AG09319 (cell line): ENCODE results near the gene CDHR1.

ENCODE experiments used
- DNase-seq: peaks from one replicate; pipeline ENCODE4 v3.0.0-alpha.2; 2010; ENCODE audit warnings: low read depth; ENCODE audit errors: extremely low read depth
- TF ChIP-seq, protein P1 (sequence below): IDR thresholded peaks from 2 replicates; pipeline ENCODE4 v1.5.1; 2011; ENCODE audit warnings: low read depth, mild to moderate bottlenecking, inconsistent platforms, low read length, moderate library complexity

CDHR1 gene

DNA sequence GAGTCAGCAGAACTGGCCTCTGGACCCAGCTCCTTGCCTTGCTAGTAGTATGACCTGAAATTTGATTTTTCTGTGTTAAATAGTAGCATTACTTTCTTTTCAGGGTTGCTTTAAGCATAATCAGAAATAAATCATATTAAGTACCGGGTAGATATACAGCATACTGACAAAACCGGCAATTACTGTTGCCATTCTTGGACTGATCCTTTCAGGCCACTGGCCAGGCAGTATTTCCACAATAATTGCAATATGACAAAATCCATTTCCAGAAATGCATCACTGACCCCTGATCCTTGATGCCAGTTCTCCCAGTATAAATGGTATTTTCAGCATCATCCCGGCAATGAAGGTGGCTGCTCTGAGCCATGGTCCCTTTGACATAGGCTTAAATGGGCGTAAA is 40.1 kb downstream of the CDHR1 start:
- TF ChIP-seq, protein P1, sequence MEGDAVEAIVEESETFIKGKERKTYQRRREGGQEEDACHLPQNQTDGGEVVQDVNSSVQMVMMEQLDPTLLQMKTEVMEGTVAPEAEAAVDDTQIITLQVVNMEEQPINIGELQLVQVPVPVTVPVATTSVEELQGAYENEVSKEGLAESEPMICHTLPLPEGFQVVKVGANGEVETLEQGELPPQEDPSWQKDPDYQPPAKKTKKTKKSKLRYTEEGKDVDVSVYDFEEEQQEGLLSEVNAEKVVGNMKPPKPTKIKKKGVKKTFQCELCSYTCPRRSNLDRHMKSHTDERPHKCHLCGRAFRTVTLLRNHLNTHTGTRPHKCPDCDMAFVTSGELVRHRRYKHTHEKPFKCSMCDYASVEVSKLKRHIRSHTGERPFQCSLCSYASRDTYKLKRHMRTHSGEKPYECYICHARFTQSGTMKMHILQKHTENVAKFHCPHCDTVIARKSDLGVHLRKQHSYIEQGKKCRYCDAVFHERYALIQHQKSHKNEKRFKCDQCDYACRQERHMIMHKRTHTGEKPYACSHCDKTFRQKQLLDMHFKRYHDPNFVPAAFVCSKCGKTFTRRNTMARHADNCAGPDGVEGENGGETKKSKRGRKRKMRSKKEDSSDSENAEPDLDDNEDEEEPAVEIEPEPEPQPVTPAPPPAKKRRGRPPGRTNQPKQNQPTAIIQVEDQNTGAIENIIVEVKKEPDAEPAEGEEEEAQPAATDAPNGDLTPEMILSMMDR = no peak

DNA sequence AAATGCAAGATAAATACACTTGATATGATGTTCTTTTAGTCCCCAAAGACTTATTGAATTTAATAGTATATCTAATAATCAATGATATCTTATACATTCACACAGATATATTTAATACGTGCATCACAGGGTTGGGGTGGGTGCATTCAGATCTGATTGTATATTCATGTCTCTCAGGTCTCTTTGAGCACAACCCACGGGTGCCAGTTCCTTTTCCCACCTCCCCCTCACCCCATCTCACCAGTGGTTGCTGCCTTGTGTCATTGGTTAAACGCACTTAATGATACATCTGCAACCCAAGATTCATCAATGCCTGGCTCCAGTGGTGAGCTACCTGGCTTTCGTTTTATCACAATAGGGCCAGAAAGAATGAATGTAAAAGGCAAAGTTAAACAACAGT is 40.8 kb downstream of the CDHR1 start:
- DNase-seq = no peak
- TF ChIP-seq, protein P1 = no peak

More for the DNA sequence above, 40.1 kb downstream of the CDHR1 start:
- no peak for DNase-seq

DNA sequence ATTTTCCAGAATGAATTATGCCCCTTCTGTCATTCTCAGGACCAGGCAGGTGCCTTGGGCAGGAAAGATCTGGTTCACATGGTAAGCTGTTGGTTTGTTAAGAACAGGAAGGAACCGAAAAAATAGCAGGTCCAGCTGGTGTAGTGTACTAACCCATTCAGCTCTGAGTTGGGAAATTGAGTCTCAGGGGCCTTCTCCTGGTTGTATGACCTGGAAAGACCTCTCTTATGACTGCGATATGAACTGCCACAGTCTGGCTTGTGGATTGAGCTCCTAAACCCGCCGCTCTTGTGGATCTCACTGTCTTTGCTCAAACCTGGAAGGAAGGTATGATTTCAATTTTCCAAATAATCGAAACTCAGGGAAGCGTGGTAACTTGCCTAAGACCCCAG is 42.5 kb downstream of the CDHR1 start:
- TF ChIP-seq, protein P1 = no peak
- DNase-seq = no peak

DNA sequence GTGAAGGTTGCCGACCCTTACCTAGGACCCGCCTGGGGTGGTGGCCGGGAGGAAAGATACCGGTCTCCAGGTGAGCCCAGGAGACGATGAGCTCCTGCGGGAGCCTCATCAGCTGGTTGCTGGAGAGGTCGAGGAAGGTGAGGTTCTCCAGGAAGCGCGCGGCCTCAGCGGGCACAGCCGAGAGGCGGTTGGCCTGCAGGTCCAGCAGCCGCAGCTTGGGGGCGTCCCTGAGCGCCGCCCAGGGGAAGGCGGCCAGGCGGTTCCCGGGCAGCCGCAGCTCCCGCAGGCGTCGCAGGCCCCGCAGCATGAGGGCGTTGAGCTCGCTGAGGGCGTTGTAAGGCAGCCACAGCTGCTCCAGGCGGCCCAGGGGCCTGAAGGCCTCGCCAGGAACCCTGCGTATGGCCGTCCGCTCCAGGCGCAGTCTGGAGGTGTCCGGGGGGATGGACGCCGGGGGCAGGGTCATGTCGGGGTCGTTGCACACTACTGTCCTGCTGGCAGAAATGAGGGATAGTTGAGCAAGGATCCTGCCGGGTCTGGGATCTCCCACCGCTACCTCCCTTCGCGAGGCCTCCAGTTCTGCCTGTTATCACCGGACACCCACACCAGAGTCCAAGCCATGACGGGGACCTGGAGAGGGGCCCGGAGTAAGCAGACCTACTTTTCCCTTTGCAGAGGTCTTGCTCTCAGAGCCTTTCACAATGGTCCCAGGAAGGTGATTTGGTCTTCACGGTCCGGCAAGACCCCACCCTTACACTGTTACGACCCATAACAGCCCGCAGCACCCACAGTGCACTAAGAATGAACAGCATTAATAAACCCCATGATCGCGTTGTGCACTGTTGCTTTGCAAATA is 43.1 kb downstream of the CDHR1 start:
- no peak for DNase-seq
- TF ChIP-seq, protein P1 = no peak

DNA sequence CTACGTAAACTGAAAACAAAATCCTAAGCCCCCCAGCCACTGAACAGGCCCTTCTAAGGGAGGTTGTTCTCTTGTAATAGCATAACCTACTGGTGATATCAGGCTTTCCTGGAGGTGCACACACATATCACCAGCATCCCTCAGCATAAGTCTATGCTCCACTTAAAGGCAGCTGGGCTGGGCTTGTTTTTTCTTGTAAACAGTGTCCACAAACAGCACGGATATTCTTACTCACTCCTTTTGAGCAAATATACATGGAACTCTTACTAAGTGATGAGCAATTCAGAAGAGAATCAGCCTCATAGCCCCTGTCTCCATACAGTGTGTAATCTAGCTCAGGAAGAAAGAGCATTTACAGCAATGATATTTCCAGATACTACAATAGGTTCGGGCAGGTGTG is 44.6 kb downstream of the CDHR1 start:
- TF ChIP-seq, protein P1 = no peak
- no peak for DNase-seq

DNA sequence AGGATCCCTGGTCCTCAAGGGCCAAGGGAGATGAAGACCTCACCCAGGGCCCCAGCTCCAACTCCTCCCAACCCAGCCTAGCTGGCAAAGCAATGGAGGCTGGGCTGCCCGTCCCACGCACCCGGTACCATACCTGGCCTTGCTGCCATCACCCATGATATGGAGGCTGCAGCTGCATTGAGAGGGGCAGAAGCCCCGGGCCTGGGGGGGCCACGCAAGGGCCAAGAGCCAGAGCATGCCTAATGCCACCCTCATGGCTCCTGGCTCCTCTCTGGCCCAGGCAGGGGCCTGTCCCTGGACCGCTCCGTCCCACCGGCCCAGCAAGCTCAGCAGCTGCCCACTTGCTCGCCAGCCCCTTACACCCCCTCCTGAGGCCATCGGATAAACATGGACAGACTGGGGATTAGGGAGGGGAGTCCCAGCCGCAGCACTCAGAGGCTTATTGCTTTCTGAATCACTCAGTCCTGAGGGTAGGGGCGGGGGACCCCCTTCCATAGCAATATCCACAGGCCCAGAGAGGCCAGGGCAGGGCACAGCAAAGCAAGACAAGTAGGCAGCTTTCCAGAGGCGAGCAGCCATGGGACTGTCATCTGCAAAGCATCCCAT is 47.0 kb downstream of the CDHR1 start, which contains the start of gene LRIT1:
LRIT1 (minus strand) TSS at position 362 of the 606 bp plus-strand sequence; CDS start at position 255, 107 bp downstream.
- TF ChIP-seq, protein P1 = no peak

DNA sequence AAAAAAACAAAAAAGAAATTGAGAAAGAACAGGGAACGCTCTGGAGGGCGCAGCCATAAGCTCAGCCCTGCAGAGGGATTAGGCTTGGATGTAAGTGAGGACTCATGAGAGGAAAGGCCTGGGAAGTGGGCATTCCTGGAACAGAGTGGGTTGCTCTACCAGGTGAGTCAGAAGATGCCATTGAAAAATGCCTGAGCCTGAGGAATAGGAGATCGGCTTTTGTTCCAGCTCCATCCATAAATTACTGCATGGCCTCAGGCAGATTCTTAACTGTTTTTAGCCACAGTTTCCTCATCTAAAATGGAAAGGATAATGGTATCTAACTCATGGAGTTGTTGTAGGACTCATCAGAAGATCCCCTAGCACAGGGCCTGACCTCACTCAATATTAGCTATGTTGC is 49.4 kb downstream of the CDHR1 start:
- TF ChIP-seq, protein P1 = no peak
- DNase-seq = no peak

More for the DNA sequence above, 47.0 kb downstream of the CDHR1 start, which contains the start of gene LRIT1:
- no peak for DNase-seq
